GM10847 (cell line): Measurements from ENCODE around the gene BEGAIN.

Source experiments
- POLR2A ChIP-seq: IDR thresholded peaks from 2 replicates; pipeline ENCODE4 v1.6.1; 2011; ENCODE audit not compliant: insufficient read length; ENCODE audit errors: extremely low read depth

Gene BEGAIN

GRCh38 chr14:100584056-100585031 is 2.9 kb downstream of the BEGAIN start:
- no peak for TF ChIP-seq POLR2A

GRCh38 chr14:100583245-100583644 is 4.0 kb downstream of the BEGAIN start:
- no peak for TF ChIP-seq POLR2A

- no peak for TF ChIP-seq POLR2A
Observed at GRCh38 chr14:100582496-100583165, 4.6 kb downstream of the BEGAIN start.

GRCh38 chr14:100581228-100582145 is 5.7 kb downstream of the BEGAIN start:
- TF ChIP-seq POLR2A = no peak

- TF ChIP-seq POLR2A = no peak
Observed at GRCh38 chr14:100580316-100581227, 6.6 kb downstream of the BEGAIN start.

GRCh38 chr14:100578552-100578951 is 8.7 kb downstream of the BEGAIN start:
- no peak for TF ChIP-seq POLR2A

- no peak for TF ChIP-seq POLR2A
Observed at GRCh38 chr14:100577986-100578431, 9.2 kb downstream of the BEGAIN start.

- no peak for TF ChIP-seq POLR2A
Observed at GRCh38 chr14:100577321-100577985, 9.8 kb downstream of the BEGAIN start.

GRCh38 chr14:100576091-100577085 is 10.8 kb downstream of the BEGAIN start:
- no peak for TF ChIP-seq POLR2A

GRCh38 chr14:100575266-100575995 is 11.8 kb downstream of the BEGAIN start:
- TF ChIP-seq POLR2A = no peak

- no peak for TF ChIP-seq POLR2A
Observed at GRCh38 chr14:100574642-100575031, 12.6 kb downstream of the BEGAIN start.
